Measurements from ENCODE around the gene PALM. TPM values are rescaled to one million over a fixed set of nuclear protein-coding genes. Genes with fewer than 3 reads are reported as not detected.

PALM gene
- total RNA-seq, 1 experiment from 2014 or later, result 18.5 TPM

GRCh38 chr19:718991-719512 lies 10.3 kb downstream of the PALM start:
- no peaks in the 10 kb centered on the region for H3K4me1 ChIP-seq (ENCODE audit: insufficient read depth, low read length)
- no peak overlapping the region for H3K27ac ChIP-seq (ENCODE audit: insufficient read length, low read depth, low read length)
- H3K27me3 Mint-ChIP-seq (ENCODE audit: low read depth), result peaks cover 3% of the 10 kb centered on the region; the same call in 1 of the 2 replicates
- H3K4me2 ChIP-seq (ENCODE audit: insufficient read depth, insufficient read length, low read length), result no peak overlapping the region
- peaks cover 7 to 9% of the 10 kb centered on the region in 2 experiments; a peak in 3 of 4 replicates for H3K4me1 Mint-ChIP-seq
- no peak overlapping the region for H2BK15ac ChIP-seq (ENCODE audit: low read depth, low read length)
- H2AFZ ChIP-seq (ENCODE audit: low read length), result no peak overlapping the region
- no peak overlapping the region for H3K27ac Mint-ChIP-seq
- no peaks in the 10 kb centered on the region for H4K20me1 ChIP-seq (ENCODE audit: control insufficient read depth, insufficient read depth, insufficient read length)
- no peak overlapping the region for H3K14ac ChIP-seq (ENCODE audit: insufficient read depth, low read length)
- H3K9me3 ChIP-seq (ENCODE audit: control insufficient read depth, low read depth, low read length), result no peaks in the 10 kb centered on the region
- H2AK5ac ChIP-seq (ENCODE audit: insufficient read length, low read length), result no peak overlapping the region
- peaks cover 6 to 9% (median 8%) of the 10 kb centered on the region in 3 experiments; a peak in 6 of 7 replicates for H3K36me3 Mint-ChIP-seq (ENCODE audit: insufficient read depth in 1 of 3, low read depth in 3 of 3)
- no CpG with 5 or more reads among the region's 54 CpGs for WGBS (ENCODE audit: extremely low coverage, insufficient read length, low lambda C conversion rate)
- H3K27me3 ChIP-seq (ENCODE audit: insufficient read depth, low read length), result no peaks in the 10 kb centered on the region
- H3K9ac ChIP-seq (ENCODE audit: extremely low read depth, insufficient read length, low read length), result no peak overlapping the region
- no peak overlapping the region for H2BK12ac ChIP-seq (ENCODE audit: insufficient read length, low read depth, low read length)
- no peaks in the 10 kb centered on the region for H3K23me2 ChIP-seq (ENCODE audit: insufficient read length, low read depth, low read length, poor library complexity, severe bottlenecking)
- TF ChIP-seq, protein P1, sequence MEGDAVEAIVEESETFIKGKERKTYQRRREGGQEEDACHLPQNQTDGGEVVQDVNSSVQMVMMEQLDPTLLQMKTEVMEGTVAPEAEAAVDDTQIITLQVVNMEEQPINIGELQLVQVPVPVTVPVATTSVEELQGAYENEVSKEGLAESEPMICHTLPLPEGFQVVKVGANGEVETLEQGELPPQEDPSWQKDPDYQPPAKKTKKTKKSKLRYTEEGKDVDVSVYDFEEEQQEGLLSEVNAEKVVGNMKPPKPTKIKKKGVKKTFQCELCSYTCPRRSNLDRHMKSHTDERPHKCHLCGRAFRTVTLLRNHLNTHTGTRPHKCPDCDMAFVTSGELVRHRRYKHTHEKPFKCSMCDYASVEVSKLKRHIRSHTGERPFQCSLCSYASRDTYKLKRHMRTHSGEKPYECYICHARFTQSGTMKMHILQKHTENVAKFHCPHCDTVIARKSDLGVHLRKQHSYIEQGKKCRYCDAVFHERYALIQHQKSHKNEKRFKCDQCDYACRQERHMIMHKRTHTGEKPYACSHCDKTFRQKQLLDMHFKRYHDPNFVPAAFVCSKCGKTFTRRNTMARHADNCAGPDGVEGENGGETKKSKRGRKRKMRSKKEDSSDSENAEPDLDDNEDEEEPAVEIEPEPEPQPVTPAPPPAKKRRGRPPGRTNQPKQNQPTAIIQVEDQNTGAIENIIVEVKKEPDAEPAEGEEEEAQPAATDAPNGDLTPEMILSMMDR (conservative IDR thresholded peaks at IDR 0.05), result no peak
- no peak overlapping the region for H4K8ac ChIP-seq (replicated peaks; ENCODE audit: insufficient read length, low read depth, low read length)
- no peaks in the 10 kb centered on the region for H3K79me1 ChIP-seq (ENCODE audit: insufficient read depth, low read depth, low read length, poor library complexity, severe bottlenecking)
- no peak overlapping the region for H3K4me3 Mint-ChIP-seq
- H2BK5ac ChIP-seq (ENCODE audit: insufficient read length, low read length), result no peak overlapping the region
- H3K18ac ChIP-seq (ENCODE audit: insufficient read length, low read depth, low read length), result no peak overlapping the region
- no peak overlapping the region for H2BK120ac ChIP-seq (ENCODE audit: low read depth, low read length, poor library complexity, severe bottlenecking)
- H3K79me2 ChIP-seq (ENCODE audit: insufficient read depth, low read length), result no peaks in the 10 kb centered on the region
- no peak overlapping the region for H4K91ac ChIP-seq (ENCODE audit: insufficient read length, low read depth, low read length)
- no peak overlapping the region for H3K23ac ChIP-seq (ENCODE audit: insufficient read length, low read depth, low read length)
- H3K9me3 Mint-ChIP-seq, result peaks cover 4 to 8% of the 10 kb centered on the region in 2 experiments; a peak in 4 of 5 replicates
- no peak overlapping the region for H4K5ac ChIP-seq (ENCODE audit: insufficient read length, low read depth, low read length)
- no peak overlapping the region for H3T11ph ChIP-seq (ENCODE audit: low read length)
- H3K56ac ChIP-seq (ENCODE audit: insufficient read length, low read depth, low read length), result no peak overlapping the region
- H3K4ac ChIP-seq (ENCODE audit: low read depth, low read length), result no peak overlapping the region
- DNase-seq, result no peak
- H2BK20ac ChIP-seq (ENCODE audit: low read depth, low read length, poor library complexity, severe bottlenecking), result no peak overlapping the region
